Panc1 (cell line): ENCODE data around the gene CWH43.

ENCODE experiments used
- POLR2AphosphoS5 ChIP-seq: IDR thresholded peaks from 2 replicates; pipeline ENCODE4 v1.6.1; 2012; ENCODE audit warnings: mild to moderate bottlenecking, low read depth, low read length, moderate library complexity
- SIN3A ChIP-seq: IDR thresholded peaks from 2 replicates; pipeline ENCODE4 v1.6.1; 2012; ENCODE audit warnings: low read depth, mild to moderate bottlenecking, low read length, moderate library complexity, borderline replicate concordance; ENCODE audit not compliant: insufficient read depth
- TF ChIP-seq, protein P1 (sequence below), 2 experiments: IDR thresholded peaks; 2 replicates each; pipeline ENCODE4 v1.6.1; 2011 to 2012; ENCODE audit warnings: low read depth in 2 of 2, control low read depth in 1 of 2, low read length in 1 of 2, mild to moderate bottlenecking in 1 of 2, moderate library complexity in 1 of 2; ENCODE audit not compliant: insufficient read depth in 1 of 2
- TF ChIP-seq, protein P2 (sequence below): fragments of 450-650 bp; IDR thresholded peaks from 2 replicates; pipeline ENCODE4 v1.5.1; 2017; ENCODE audit warnings: mild to moderate bottlenecking

DNA sequence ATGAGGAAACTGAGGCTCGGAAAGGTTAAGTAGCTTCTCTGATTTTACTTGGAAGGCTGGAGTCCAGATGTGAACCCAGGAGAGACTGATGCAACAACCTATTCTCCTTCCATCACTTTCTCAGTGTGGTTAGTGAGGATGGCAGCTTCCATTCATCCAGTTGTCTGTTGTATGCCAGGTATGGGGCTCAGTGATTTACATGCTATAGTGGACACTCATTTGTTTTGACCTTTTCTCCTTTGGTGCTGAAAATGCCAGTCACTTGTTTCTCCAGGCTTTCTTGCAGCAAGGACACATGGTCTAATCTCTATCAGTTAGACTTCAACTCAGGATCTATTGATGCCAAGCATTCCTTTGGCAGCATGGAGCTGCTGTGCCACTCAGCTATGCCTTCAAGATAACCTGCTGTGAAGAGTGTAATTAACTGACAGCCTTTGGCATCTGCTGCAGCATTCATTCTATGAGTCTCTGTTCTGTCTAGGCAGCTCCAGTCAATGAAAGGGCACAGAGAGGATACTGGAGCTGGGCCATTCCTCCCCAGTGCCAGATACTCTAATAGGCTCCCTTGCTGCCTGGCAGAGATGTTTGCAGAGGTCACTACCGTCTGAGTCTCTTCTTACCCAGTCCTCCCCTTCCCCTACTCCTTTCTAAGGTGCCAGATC is 11.0 kb upstream of the CWH43 start:
- TF ChIP-seq, protein P1, sequence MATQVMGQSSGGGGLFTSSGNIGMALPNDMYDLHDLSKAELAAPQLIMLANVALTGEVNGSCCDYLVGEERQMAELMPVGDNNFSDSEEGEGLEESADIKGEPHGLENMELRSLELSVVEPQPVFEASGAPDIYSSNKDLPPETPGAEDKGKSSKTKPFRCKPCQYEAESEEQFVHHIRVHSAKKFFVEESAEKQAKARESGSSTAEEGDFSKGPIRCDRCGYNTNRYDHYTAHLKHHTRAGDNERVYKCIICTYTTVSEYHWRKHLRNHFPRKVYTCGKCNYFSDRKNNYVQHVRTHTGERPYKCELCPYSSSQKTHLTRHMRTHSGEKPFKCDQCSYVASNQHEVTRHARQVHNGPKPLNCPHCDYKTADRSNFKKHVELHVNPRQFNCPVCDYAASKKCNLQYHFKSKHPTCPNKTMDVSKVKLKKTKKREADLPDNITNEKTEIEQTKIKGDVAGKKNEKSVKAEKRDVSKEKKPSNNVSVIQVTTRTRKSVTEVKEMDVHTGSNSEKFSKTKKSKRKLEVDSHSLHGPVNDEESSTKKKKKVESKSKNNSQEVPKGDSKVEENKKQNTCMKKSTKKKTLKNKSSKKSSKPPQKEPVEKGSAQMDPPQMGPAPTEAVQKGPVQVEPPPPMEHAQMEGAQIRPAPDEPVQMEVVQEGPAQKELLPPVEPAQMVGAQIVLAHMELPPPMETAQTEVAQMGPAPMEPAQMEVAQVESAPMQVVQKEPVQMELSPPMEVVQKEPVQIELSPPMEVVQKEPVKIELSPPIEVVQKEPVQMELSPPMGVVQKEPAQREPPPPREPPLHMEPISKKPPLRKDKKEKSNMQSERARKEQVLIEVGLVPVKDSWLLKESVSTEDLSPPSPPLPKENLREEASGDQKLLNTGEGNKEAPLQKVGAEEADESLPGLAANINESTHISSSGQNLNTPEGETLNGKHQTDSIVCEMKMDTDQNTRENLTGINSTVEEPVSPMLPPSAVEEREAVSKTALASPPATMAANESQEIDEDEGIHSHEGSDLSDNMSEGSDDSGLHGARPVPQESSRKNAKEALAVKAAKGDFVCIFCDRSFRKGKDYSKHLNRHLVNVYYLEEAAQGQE (IDR thresholded peaks at IDR 0.05; ENCODE audit: insufficient read depth in 1 of 2, low read depth in 2 of 2, low read length in 1 of 2): no peak
- no peak for TF ChIP-seq SIN3A
- TF ChIP-seq, protein P2, sequence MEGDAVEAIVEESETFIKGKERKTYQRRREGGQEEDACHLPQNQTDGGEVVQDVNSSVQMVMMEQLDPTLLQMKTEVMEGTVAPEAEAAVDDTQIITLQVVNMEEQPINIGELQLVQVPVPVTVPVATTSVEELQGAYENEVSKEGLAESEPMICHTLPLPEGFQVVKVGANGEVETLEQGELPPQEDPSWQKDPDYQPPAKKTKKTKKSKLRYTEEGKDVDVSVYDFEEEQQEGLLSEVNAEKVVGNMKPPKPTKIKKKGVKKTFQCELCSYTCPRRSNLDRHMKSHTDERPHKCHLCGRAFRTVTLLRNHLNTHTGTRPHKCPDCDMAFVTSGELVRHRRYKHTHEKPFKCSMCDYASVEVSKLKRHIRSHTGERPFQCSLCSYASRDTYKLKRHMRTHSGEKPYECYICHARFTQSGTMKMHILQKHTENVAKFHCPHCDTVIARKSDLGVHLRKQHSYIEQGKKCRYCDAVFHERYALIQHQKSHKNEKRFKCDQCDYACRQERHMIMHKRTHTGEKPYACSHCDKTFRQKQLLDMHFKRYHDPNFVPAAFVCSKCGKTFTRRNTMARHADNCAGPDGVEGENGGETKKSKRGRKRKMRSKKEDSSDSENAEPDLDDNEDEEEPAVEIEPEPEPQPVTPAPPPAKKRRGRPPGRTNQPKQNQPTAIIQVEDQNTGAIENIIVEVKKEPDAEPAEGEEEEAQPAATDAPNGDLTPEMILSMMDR: no peak
- TF ChIP-seq POLR2AphosphoS5: no peak
